NOMO-1 treated with dmso at 0.1 percent for 144 hours (cell line): ENCODE results near the gene MTA3.

ENCODE experiments used
- DNase-seq: peaks from one replicate; lab custom pipeline; 2025; ENCODE audit not compliant: unreplicated experiment; lab: John Stamatoyannopoulos, UW

The MTA3 gene

DNA sequence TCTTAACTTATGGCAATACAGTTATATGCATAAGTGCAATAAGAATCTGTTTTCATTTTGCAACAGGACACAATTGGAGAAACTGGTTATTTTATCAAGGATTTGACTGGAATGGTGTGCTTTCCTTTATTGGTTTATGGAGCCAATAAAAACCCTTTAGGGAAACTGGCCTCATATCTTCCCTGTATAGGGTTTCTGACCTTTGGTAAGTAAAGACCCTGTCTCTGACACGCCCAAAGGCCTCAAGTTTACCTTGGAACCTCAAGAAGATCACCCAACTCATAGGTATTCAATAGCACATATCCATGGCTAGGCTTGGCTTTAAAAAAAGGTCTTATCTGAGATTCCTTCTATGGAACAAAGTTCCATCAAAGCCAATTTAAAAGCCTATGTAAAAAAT lies 212.7 kb downstream of the MTA3 start:
- DNase-seq, result no peak

DNA sequence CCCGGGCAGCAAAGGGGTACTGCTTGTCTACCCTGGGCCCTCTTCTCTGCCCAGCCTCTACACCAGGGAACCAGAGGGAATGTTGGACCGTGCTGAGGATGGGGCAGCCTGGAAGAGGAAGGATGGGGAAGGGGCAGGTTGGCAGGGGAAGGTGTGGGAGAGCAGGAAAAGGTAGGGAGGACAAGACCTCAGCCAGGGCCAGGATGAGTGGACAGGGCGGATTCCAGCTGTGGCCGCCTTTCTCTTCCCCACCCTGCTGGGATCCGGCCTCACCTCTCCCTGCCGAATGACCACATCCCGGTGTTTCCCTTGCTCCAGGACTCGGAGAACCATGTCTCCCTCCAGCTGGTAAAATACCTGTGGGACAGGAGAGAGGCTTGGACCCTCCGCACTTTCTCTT lies 215.1 kb downstream of the MTA3 start:
- no peak for DNase-seq

DNA sequence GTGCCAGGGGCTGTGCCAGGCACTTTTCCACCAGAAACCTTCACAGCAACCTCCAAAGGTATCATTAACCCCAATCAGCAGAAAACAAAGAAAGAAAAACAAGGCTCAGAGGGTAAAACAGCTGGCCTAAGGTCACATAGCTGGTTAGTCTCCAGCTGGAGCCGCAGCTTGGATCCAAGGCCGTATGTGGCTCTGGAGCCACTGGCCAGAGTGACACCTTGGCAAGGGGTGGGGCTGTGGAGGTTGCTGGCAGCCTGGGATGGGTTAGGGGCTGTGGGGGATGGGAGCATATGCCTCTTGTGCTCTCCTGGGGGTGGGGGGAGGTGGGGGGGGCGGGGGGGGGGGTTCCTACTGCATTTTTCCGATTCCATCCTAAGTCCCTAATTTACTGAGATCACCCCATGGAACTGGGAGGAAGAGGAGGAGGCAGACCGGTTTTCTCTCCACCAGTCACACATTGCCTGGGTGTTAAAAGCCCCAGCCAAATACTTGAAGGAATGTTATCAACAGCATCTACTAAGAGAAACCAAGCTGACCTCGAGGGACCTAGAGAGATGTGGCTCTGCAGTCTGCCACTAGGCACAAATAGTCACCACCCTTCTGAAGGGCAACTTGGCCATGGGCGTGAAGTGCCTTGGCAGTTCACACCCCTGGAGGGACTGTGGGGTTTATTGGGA lies 215.9 kb downstream of the MTA3 start:
- DNase-seq, result no peak

DNA sequence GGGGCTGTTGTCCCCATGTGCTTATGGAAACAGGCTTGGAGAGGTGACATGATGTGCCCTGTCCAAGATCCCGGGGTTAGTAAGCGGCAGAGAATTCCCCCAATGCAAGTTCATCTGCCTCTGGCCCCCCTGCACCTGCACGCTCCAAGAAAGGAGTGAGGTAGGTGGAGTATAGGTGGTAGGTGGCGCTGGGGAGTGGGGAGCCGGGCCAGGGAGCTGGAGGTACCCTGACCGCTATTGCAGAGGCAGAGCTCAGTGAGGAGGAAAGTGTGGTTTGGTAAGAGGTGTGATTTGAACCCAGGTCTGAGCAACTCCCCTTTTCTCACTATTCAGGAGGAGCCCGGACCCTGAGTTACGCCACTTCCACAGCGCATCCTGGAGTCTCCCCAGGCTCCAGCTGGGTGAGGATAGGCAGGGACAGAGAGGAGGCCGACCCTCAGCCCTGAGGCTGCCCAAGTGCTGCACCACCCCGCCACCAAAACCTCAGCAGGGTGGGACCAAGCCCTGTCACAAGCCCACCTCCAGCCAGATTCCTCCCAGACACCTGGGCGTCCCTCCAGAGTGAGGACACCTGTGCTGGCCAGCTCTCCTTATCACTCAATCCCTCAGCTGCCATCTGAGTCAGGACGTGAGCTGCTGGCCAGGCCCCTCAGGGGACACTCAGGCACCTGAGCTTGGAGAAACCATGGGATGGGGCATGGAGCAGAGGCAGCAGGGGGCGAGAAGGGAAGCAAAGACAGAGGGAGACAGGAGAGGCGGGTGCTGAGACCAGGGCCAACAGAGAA lies 218.3 kb downstream of the MTA3 start:
- no peak for DNase-seq

DNA sequence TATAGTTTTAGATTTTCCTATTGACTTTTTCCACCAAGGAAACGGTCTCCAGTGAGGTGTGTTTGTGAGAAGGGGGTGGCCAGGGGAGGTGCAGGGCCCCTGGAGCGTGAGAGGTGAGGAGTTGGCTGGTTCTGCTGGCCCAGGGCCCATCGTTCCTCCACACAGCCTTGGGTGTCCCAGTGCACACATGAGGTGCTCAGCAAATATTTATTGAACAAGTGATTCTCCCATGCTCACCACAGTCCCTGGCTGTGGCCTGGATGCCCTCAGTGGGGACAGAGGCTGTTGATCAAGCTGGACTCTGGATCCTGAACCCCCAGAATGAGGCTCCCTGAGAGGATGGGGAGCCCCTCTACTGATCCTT lies 219.0 kb downstream of the MTA3 start:
- DNase-seq, result no peak

DNA sequence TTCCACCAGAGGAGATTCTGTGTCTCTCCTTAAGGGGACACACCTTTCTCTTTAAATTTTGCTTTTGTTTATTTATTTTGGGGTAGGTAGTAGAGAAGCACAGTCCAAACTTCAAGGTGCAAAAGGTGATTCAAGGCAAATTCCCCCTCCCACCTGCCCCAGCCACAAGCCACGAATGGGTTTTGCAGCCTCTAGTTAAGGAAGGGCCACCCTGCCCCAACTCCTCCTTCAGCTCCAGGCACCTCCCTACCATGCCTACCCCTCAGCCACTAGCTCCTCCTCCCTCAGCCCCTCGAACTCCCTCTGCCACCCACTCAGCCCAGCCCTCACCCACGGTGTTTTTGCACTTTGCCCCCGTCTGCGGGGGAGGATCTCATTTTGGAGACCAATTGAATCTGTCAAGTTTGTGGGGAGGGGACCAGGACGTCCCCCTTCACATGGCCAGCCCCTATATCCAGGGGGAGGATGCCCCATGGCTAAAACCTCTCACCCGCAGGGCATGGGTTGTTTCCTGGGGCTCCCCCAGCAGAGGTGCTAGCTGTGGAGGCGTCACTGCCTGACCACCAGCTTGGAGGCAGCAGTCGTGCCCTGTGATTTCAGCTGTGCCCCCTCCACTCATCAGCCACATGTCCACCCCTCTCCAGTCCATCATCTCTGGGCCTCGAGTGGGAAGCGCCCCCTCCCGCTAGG lies 219.5 kb downstream of the MTA3 start:
- DNase-seq, result no peak

DNA sequence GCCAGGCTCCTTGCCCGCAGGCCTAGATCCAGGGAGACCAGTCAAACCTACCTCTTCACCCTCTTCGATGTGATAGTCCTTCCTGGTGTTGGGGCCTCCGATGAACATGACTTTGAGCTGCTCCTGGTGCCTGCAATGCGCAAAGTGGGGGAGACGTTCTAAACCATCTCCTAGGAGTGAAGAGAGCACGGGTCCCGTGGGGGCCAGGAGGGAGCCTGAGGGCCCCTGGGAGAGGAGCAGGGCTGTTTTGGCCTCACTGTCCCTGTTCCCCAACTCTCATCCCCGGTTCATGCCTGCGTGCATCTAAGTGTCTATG lies 220.0 kb downstream of the MTA3 start:
- no peak for DNase-seq

DNA sequence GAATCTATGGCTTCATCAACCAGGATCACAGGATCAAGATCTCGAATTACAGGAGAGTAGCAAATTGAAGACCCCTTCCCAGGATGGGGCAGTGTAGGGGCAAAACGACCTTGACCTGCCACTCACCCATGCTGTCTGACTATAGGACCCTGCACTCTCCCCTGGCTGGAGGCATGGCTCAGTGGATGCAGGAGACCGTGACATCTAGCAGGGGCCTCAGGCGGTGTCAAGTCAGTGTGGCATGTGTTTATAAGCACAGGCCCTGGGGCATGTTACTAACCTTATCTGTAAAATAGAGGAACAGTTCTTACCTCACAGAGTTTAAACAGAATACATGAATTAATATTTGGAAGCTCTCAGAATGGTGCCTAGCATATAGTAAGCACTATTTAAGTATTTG lies 220.4 kb downstream of the MTA3 start:
- DNase-seq, result no peak

DNA sequence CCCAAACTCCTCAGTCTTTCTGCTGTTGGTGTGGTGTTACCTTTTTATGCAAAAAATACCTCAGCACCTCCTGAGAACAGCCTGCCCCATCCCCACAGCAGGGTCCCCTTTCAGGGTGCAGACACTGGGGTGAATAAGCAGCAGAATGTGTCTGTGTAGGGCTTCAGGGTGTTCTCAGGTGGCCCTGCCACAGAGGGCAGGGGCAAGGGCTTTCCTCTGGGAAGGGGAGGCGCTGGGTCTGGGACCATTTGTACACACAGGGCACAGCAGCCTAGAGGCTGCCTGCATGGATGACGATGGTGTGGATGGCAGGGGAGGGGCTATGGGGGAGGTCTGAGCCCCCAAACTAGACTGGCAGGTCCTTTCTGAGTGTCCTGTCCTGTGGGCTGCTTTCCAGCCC lies 221.3 kb downstream of the MTA3 start:
- no peak for DNase-seq

DNA sequence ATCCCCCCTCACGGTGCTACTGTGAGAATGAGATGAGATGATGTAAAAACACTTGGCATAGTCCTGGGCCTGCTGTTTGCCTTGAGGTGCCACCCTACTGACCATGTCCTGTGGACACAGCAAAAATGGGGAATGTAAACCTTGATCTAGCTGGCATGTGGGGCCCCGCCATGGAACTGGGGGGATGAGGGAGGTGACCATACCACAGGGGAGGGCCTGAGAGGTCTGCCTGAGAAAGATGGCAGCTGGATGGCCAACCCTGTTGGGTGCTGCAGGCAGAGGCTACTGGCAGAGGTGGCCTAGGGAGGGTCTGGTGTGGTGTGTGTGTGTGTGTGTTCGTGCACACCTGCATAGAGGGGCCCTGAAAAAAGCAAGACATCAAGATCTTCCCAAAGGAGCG lies 223.2 kb downstream of the MTA3 start:
- DNase-seq, result no peak

DNA sequence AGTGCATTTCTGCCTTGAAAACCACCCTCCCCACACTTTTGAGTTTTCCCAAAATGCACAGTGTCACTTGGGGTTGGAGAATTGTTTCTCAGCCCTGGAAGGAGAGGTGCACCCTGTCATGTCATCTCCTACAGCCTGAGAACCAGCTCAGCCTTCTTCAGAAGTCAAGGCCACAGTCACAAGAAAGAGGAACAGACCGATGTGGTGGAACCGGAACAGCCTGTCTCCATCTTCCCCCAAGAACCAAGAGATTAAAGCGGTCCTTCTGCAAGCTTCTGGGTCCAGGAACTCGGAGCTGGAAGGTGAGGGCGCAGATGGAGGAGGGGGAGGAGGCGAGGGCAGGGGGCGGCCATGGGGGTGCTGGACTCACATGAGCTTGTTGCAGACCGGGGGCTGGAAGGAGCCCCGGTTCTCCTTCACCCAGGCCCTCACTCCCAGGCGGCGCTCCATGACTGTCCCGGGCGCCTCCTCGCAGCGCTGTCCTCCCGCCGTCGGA lies 223.7 kb downstream of the MTA3 start:
- DNase-seq, result peak; percentile 74

DNA sequence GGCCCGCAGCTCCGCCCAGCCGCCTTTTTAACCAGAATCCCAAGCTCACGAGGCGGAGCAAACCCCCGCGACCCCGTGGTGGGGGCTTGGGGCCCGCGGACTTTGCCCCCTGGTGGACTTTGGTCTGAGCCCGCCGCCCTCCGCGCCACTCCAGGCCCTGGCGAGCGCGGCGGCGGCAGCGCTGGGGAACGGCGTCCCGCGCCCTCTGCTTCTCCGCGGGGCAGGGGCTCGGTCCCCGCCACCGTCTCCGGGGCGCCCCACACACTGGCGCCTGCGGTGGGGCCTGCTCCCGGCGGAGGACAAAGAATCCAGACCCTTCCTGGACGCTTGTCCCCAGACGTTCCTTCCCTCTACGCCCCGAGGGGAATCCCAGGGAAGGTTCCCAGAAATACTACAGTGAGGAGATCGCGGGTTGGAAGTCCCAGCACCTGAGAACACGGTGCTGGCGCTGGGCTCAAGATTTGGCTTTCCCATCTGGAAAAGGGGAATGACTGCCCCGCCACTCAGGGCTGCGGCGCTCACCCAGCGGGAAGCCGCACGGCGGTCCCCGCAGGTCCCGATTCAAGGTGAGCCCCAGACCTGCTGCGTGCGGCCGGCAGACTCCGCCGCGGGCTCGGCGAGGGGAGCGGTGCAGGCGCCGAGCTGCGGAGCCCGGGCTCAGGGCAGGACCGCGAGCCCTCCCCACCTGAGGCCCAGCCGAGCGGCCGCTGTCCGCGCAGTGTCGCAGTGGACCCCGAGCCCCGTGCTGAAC lies 224.3 kb downstream of the MTA3 start, which contains the start of gene HAAO:
Gene HAAO (minus strand): TSS at position 1 of the 751 bp plus-strand sequence. CDS start 47 bp downstream, outside the sequence.
- DNase-seq, result peak; percentile 50

DNA sequence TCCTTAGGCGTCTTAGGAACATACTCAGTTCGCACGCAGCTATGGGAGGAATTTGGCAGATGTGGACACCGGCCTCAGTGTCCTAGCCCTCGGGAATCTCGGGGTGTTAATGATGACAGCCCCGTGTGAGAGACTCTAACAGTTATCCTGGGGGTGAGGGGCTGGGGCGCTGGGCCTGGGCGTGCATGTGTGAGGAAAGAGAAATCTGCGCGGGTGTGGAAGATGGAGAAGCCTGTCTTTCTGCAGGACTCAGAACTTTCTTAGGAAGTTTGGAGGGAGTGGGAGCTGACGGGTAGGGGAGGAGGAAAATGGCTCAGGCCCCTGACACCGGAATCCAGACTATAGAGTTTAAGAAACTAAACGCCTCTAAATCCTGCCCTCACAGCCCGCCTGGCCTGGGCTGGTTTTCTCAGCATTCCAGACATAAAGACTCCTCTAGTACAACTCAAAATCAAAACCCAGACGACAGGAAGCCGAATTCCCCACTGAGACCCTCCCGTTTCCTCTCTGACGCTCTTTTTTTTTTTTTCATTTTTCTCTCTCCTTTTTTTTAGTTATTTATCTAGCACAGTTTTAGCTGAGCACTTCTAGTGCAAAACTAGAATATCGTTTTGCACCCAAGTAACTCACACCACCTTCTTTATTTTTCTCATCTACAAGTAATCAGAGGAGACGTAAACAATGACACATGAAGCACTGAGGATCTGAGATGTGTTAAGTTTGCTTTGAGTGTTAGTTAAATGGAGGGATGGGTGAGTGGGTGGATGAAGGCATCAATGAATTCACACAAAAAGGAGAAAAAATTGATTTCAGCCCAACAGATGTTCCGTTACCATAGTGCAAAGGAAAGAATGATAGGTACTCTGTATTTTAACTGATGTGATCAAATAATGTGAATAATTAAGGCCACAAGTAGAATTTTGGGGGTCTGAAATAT lies 225.2 kb downstream of the MTA3 start:
- DNase-seq, result no peak

DNA sequence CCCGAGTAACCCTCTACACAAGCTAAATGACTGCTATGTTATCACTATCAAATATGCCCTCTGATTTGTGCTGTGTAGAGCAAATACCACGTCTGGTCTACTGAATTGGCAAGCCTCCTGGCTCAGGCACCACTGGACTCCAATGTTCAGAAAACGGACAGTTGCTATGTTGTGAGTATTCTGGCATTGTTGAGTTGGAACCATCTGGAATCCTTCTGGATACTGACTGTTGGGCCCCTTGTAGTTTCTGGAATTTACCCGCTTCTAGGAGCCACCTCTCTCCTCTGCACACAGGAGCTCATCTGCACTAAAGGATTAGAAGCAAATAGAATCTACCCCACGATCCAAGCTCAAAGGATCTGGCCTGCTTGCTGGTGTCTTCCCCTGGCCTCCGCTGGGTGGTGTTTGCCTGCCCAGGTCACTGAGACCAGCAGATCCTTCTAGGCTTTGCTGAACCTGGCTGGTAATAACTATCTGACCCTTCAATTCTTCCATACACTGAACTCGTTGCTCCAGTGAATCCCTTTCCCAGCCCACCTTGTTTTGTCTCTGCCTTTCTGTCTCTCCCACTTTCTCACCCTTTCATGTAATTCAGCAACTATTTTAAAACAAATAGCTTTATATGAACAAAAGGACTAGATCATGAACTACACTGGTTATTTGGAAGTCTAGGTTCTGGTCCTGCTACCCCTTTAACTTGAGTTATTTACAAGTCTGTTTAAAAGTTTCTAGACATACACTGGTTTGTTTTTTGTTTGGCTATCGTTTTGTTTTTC lies 226.0 kb downstream of the MTA3 start:
- DNase-seq, result peak; percentile 10

DNA sequence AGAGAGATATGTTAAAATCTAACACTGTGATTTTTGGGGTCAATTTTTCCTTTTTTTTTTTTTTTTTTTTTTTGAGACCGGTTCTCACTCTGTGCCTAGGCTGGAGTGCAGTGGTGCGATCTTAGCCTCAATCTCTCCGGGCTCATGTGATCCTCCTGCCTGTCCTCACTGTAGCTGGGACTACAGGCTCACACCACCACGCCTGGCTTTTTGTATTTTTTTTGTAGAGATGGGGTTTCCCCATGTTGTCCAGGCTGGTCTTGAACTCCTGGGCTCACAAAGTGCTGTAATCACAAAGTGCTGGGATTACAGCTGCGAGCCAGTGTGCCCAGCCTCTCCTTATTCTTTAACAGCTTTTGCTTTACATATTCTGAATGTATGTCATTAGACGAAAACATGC lies 226.8 kb downstream of the MTA3 start:
- DNase-seq, result no peak

DNA sequence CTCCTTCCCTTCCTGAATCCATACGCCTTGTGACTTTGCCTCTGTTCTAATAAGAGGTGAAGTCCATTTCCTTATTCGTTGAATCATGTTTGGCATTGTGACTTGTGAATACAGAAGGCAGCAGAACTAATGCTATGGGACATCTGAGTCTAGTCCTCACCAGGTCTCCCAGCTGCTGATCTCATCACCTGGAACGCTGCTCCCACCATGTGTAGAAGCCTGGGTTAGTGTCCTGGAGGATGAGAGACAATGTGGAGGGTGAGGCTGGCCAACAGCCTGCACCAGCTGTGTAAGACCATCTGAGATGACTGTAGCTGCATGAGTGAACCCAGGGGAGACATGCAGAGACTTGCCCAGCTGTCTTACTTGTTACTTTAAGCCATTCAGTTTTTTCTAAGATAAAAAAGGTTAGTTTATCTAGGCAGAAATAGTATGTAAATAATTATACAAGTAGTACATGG lies 227.4 kb downstream of the MTA3 start:
- no peak for DNase-seq

DNA sequence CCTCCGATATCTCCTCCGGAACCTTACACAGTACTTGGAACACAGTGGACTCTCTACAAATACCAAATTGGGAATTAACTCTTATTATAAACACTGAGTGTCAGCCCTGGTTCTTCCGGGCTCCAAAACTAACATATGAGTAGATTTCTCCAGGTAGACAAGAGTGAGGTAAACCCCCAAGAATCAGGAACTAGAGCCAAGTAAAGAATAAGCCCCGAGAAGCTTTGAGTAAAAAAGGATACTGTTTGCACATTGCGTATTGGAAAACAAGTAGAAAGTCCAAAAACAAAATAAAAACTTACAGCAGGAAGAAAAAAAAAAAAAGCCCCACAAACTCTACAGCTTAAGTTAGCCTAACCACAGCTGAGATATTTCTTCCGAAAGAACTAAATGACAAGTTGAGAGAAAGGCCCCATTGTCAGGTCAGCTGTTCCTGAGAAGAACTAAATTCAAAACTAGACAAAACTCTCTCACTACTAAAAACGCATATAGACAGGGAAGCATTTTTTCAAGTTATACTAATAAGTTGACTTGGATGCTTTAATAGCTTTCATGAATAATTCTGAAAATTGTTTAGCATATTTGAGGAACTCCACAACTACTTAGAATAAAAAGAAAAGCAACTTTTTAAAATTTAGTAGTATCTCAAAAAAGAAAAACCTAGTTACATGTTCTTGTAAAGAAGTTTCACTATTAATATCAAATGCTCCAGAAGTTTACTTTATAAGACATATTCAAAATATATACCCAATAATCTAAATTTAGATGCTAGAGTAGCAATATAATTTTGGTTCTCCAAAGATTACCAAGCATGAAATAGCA lies 228.2 kb downstream of the MTA3 start:
- DNase-seq, result no peak

DNA sequence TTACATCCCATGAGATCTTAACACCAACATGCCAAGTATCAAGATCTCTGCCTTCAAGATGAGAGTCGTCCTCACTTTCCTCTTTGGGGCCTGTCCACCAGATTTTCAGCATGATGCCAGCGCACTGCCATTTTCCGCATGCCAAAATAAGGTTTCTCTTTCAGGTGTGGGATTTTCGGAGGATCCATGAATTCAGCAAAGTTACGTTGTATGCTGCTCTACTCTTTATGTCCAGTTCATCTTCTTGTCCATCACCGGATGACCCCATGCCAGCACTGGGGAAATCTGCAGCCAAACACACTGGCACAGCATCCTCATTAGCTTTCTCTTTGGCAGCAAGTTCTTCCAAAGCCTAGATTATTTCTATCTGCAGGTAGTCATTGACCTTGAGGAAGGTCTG lies 228.8 kb downstream of the MTA3 start:
- no peak for DNase-seq

DNA sequence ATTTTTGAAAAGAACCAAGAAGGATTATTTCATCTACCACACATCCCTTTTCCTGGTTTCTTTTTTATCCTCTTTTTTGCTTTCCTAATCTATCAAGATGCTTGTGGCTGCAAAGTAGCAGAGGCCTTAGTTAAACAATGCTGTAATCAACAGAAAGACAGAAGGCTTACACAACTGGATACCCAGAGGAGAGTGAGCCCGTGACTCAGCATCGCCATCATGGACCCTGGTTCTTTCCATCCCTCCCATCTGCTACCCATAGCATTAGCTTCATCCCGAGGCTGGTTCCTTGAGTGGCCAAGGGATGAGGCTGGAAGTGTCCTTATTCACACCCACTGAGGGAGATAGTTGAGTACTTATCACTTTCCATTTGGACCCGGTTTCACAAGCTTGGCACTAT lies 231.4 kb downstream of the MTA3 start:
- no peak for DNase-seq
